ENCODE data around the gene ALG12. TPM values are rescaled to one million over a fixed set of nuclear protein-coding genes. Genes with fewer than 3 reads are reported as not detected.

The ALG12 gene
- total RNA-seq, 1 experiment from 2014 or later, result 16.6 TPM

DNA sequence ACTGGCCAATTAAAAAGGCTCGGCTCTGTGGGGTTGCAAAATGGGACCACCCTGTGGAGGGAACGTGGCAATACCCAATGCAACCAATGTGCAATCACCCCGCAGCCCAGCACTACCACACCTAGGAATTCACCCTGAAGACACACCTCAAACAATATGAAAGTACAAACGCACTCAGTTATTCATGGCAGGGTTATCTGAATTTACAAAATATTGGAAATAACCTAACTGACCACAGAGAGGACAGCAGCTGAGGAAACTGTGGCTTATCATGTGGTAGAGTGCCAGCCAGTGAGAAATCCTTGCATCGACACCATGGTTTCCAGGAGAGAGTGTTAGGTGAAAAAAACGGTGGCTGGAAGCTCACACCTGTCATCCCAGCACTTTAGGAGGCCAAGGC lies 18.7 kb downstream of the ALG12 start:
- H3K4me2 ChIP-seq (ENCODE audit: low read length), result no peak overlapping the region
- ATAC-seq (no peak), DNase-seq (ENCODE audit: low read depth, low spot score) (no peak)
- H3K27ac ChIP-seq (ENCODE audit: low read depth, low read length), result no peak overlapping the region
- POLR2A ChIA-PET, result no interaction called here
- BruUV-seq (replicated peaks), result no TSS peak
- peaks cover 3 to 14% of the 10 kb centered on the region in 2 experiments; a peak in 3 of 4 replicates for H3K36me3 ChIP-seq (ENCODE audit: control insufficient read depth in 1 of 2, insufficient read depth in 2 of 2, low read length in 2 of 2)
- H3K4me1 ChIP-seq (ENCODE audit: control insufficient read depth in 1 of 2, insufficient read depth in 2 of 2, low read length in 2 of 2), result no peaks in the 10 kb centered on the region
- H4K20me1 ChIP-seq (ENCODE audit: insufficient read depth), result no peaks in the 10 kb centered on the region
- H3K9me2 ChIP-seq (ENCODE audit: insufficient read depth), result no peaks in the 10 kb centered on the region
- H3K27me3 ChIP-seq (ENCODE audit: insufficient read depth, low read length), result no peaks in the 10 kb centered on the region
- H3K79me2 ChIP-seq (ENCODE audit: insufficient read depth, low read length), result no peaks in the 10 kb centered on the region
- no peak overlapping the region for H2AFZ ChIP-seq (ENCODE audit: low read depth, low read length, poor library complexity, severe bottlenecking)
- no peak overlapping the region for H3K4me3 ChIP-seq (replicated peaks in 1 of 2; ENCODE audit: low read depth in 1 of 2, low read length in 2 of 2)
- H3K9me3 ChIP-seq (ENCODE audit: control insufficient read depth in 1 of 2, insufficient read depth in 1 of 2, low read depth in 1 of 2, low read length in 2 of 2), result no peaks in the 10 kb centered on the region
- CTCF ChIA-PET, result no interaction called here
- H3K9ac ChIP-seq (ENCODE audit: low read length), result no peak overlapping the region
- TF ChIP-seq ELF1 (IDR thresholded peaks at IDR 0.05; ENCODE audit: borderline replicate concordance, low read depth), result no peak
- no peak for TF ChIP-seq ZNF274 (IDR thresholded peaks at IDR 0.05; ENCODE audit: low read depth, low read length)
- TF ChIP-seq SP1 (IDR thresholded peaks at IDR 0.05; ENCODE audit: low read depth), result no peak
- no peak for TF ChIP-seq POLR2A (IDR thresholded peaks at IDR 0.05; ENCODE audit: borderline replicate concordance, extremely low read depth, insufficient read depth, insufficient read length)
- TF ChIP-seq EZH2phosphoT487 (IDR thresholded peaks at IDR 0.05; ENCODE audit: borderline replicate concordance), result no peak
- no peak for TF ChIP-seq RAD21 (IDR thresholded peaks at IDR 0.05; ENCODE audit: low read depth)
- TF ChIP-seq EZH2 (IDR thresholded peaks at IDR 0.05), result no peak
- TF ChIP-seq SRF (IDR thresholded peaks at IDR 0.05; ENCODE audit: low read depth), result no peak
- no peak for TF ChIP-seq EGR1 (IDR thresholded peaks at IDR 0.05; ENCODE audit: low read depth)
- no peak for TF ChIP-seq CBX3 (IDR thresholded peaks at IDR 0.05; ENCODE audit: low read depth)
- intact Hi-C loops (cut with micrococcal nuclease), result no loop called here
- RAD21 ChIA-PET (ENCODE audit: low non-redundant PET in 1 of 2, low total read pairs in 2 of 2, uncharacterized antibody in 2 of 2, unreplicated experiment in 2 of 2), result no interaction called here

DNA sequence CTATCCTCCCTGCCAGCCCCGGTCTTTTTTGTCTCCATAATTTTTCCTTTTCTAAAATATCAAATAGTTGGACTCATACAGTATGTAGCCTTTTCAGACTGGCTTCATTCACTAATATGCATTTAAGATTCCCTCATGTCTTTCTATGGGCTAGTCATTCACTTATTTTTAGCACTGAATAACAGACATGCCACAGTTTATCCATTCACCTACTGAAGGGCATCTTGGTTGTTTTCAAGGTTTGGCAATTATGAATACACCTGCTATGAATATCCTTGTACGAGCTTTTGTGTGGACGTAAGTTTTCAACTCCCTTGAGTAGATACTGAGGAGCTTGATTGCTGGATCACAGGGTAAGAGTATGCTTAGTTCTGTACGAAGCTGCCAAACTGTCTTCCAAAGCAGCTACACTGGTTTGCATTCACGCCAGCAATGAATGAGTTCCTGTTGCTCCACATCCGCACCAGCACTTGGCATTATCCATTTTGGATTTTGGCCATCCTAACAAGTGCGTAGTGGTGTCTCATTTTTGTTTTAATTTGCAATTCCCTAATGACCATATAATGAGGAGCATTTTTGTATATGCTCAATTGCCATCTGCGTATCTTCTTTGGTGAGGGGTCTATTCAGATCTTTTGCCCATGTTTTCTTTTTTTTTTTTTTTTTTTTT lies 21.1 kb downstream of the ALG12 start:
- POLR2A ChIA-PET, result no interaction called here
- no peaks in the 10 kb centered on the region for H3K9me2 ChIP-seq (ENCODE audit: insufficient read depth)
- H3K4me2 ChIP-seq (ENCODE audit: low read length), result no peak overlapping the region
- CTCF ChIA-PET, result no interaction called here
- no peak overlapping the region for H3K9ac ChIP-seq (ENCODE audit: low read length)
- ATAC-seq, result no peak
- H3K27ac ChIP-seq (ENCODE audit: low read depth, low read length), result no peak overlapping the region
- H3K4me3 ChIP-seq (replicated peaks in 1 of 2; ENCODE audit: low read depth in 1 of 2, low read length in 2 of 2), result no peak overlapping the region
- H3K9me3 ChIP-seq (ENCODE audit: control insufficient read depth in 1 of 2, insufficient read depth in 1 of 2, low read depth in 1 of 2, low read length in 2 of 2), result no peaks in the 10 kb centered on the region
- intact Hi-C loops (cut with micrococcal nuclease), result no loop called here
- H4K20me1 ChIP-seq (ENCODE audit: insufficient read depth), result no peaks in the 10 kb centered on the region
- no peak overlapping the region for H2AFZ ChIP-seq (ENCODE audit: low read depth, low read length, poor library complexity, severe bottlenecking)
- H3K79me2 ChIP-seq (ENCODE audit: insufficient read depth, low read length), result no peaks in the 10 kb centered on the region
- no peaks in the 10 kb centered on the region for H3K4me1 ChIP-seq (ENCODE audit: control insufficient read depth in 1 of 2, insufficient read depth in 2 of 2, low read length in 2 of 2)
- peaks cover 0 to 3% of the 10 kb centered on the region in 2 experiments; a peak in 1 of 4 replicates for H3K36me3 ChIP-seq (ENCODE audit: control insufficient read depth in 1 of 2, insufficient read depth in 2 of 2, low read length in 2 of 2)
- TF ChIP-seq SIN3A (IDR thresholded peaks at IDR 0.05; ENCODE audit: low read depth), result no peak
- BruUV-seq (replicated peaks), result no TSS peak
- no peaks in the 10 kb centered on the region for H3K27me3 ChIP-seq (ENCODE audit: insufficient read depth, low read length)
- RAD21 ChIA-PET (ENCODE audit: low non-redundant PET in 1 of 2, low total read pairs in 2 of 2, uncharacterized antibody in 2 of 2, unreplicated experiment in 2 of 2), result no interaction called here
- no peak for DNase-seq (ENCODE audit: low read depth, low spot score)
